ENCODE measurements around the gene HPCAL4. TPM values are rescaled to one million over a fixed set of nuclear protein-coding genes. Genes with fewer than 3 reads are reported as not detected.

HPCAL4 gene
- total RNA-seq, 2 donors from 2014 or later: 0.18 to 4.3 TPM

- Mint-ChIP-seq H3K9me3 (no peaks in the 10 kb centered on the region), H3K36me3 (no peaks in the 10 kb centered on the region), H3K27ac (no peak overlapping the region)
- ATAC-seq (no peak), DNase-seq (ENCODE audit: low spot score in 2 of 2) (no peak)
Measured at GRCh38 chr1:39713557-39713956, 22.3 kb upstream of the HPCAL4 start.

GRCh38 chr1:39711966-39712340 is 20.7 kb upstream of the HPCAL4 start:
- Mint-ChIP-seq H3K36me3 (no peaks in the 10 kb centered on the region), H3K9me3 (no peaks in the 10 kb centered on the region), H3K27ac (no peak overlapping the region)
- no peak for DNase-seq (ENCODE audit: low spot score in 2 of 2)
- ATAC-seq: no peak

GRCh38 chr1:39711104-39711965 is 20.1 kb upstream of the HPCAL4 start:
- no peak overlapping the region for H3K27ac Mint-ChIP-seq
- H3K36me3 Mint-ChIP-seq: no peaks in the 10 kb centered on the region
- ATAC-seq (no peak), DNase-seq (ENCODE audit: low spot score in 2 of 2) (no peak)
- no peaks in the 10 kb centered on the region for H3K9me3 Mint-ChIP-seq

GRCh38 chr1:39707506-39707905 is 16.3 kb upstream of the HPCAL4 start:
- Mint-ChIP-seq H3K36me3 (no peaks in the 10 kb centered on the region), H3K27ac (no peak overlapping the region), H3K9me3 (no peaks in the 10 kb centered on the region)
- ATAC-seq (no peak), DNase-seq (ENCODE audit: low spot score in 2 of 2) (no peak)

GRCh38 chr1:39704757-39705156 is 13.5 kb upstream of the HPCAL4 start:
- no peaks in the 10 kb centered on the region for H3K36me3 Mint-ChIP-seq
- no peaks in the 10 kb centered on the region for H3K9me3 Mint-ChIP-seq
- H3K27ac Mint-ChIP-seq: no peak overlapping the region
- ATAC-seq (no peak), DNase-seq (ENCODE audit: low spot score in 2 of 2) (no peak)

- H3K36me3 Mint-ChIP-seq: no peaks in the 10 kb centered on the region
- no peaks in the 10 kb centered on the region for H3K9me3 Mint-ChIP-seq
- ATAC-seq (no peak), DNase-seq (ENCODE audit: low spot score in 2 of 2) (no peak)
- no peak overlapping the region for H3K27ac Mint-ChIP-seq
Measured at GRCh38 chr1:39701049-39701439, 9.8 kb upstream of the HPCAL4 start.

GRCh38 chr1:39700348-39700747 is 9.1 kb upstream of the HPCAL4 start:
- H3K9me3 Mint-ChIP-seq: no peaks in the 10 kb centered on the region
- H3K36me3 Mint-ChIP-seq: no peaks in the 10 kb centered on the region
- no peak for ATAC-seq
- no peak overlapping the region for H3K27ac Mint-ChIP-seq
- no peak for DNase-seq (ENCODE audit: low spot score in 2 of 2)

GRCh38 chr1:39699419-39699818 is 8.2 kb upstream of the HPCAL4 start:
- no peak for ATAC-seq
- Mint-ChIP-seq H3K9me3 (no peaks in the 10 kb centered on the region), H3K27ac (no peak overlapping the region), H3K36me3 (no peaks in the 10 kb centered on the region)
- DNase-seq (ENCODE audit: low spot score in 2 of 2): no peak

- Mint-ChIP-seq H3K36me3 (no peaks in the 10 kb centered on the region), H3K27ac (no peak overlapping the region), H3K9me3 (no peaks in the 10 kb centered on the region)
- ATAC-seq: no peak
- no peak for DNase-seq (ENCODE audit: low spot score in 2 of 2)
Measured at GRCh38 chr1:39698568-39698967, 7.3 kb upstream of the HPCAL4 start.

- Mint-ChIP-seq H3K27ac (no peak overlapping the region), H3K36me3 (no peaks in the 10 kb centered on the region)
Measured at GRCh38 chr1:39696448-39696847, 5.2 kb upstream of the HPCAL4 start.

GRCh38 chr1:39695016-39695415 is 3.8 kb upstream of the HPCAL4 start:
- Mint-ChIP-seq H3K9me3 (no peaks in the 10 kb centered on the region), H3K36me3 (no peaks in the 10 kb centered on the region), H3K27ac (no peak overlapping the region)
- DNase-seq (ENCODE audit: low spot score in 2 of 2) (peak in 1 of 2 donors; percentile 18), ATAC-seq (no peak)

More at GRCh38 chr1:39696448-39696847, 5.2 kb upstream of the HPCAL4 start:
- ATAC-seq (no peak), DNase-seq (ENCODE audit: low spot score in 2 of 2) (no peak)
- no peaks in the 10 kb centered on the region for H3K9me3 Mint-ChIP-seq

GRCh38 chr1:39694026-39694425 is 2.8 kb upstream of the HPCAL4 start:
- ATAC-seq (peak; percentile 45 to 50), DNase-seq (ENCODE audit: low spot score in 2 of 2) (peak in 1 of 2 donors; percentile 34)
- Mint-ChIP-seq H3K9me3 (no peaks in the 10 kb centered on the region), H3K27ac (no peak overlapping the region), H3K36me3 (no peaks in the 10 kb centered on the region)

- ATAC-seq (peak in 1 of 2 donors; percentile 27), DNase-seq (ENCODE audit: low spot score in 2 of 2) (no peak)
- no peak overlapping the region for H3K27ac Mint-ChIP-seq
- no peaks in the 10 kb centered on the region for H3K36me3 Mint-ChIP-seq
- H3K9me3 Mint-ChIP-seq: no peaks in the 10 kb centered on the region
Measured at GRCh38 chr1:39692152-39693074, 1.2 kb upstream of the HPCAL4 start.

GRCh38 chr1:39690794-39691382 is 345 bp downstream of the HPCAL4 start:
- H3K27ac Mint-ChIP-seq: peak overlapping the region in 1 of 2 donors; percentile 43
- ATAC-seq (peak in 1 of 2 donors; percentile 1), DNase-seq (ENCODE audit: low spot score in 2 of 2) (no peak)
- no peaks in the 10 kb centered on the region for H3K36me3 Mint-ChIP-seq
- no peaks in the 10 kb centered on the region for H3K9me3 Mint-ChIP-seq

GRCh38 chr1:39690225-39690624 is 1.0 kb downstream of the HPCAL4 start:
- DNase-seq (ENCODE audit: low spot score in 2 of 2): no peak
- Mint-ChIP-seq H3K9me3 (no peaks in the 10 kb centered on the region), H3K27ac (peak overlapping the region in 1 of 2 donors; percentile 60), H3K36me3 (no peaks in the 10 kb centered on the region)
- ATAC-seq: no peak

- Mint-ChIP-seq H3K36me3 (peaks cover 4% of the 10 kb centered on the region in 2 donors), H3K9me3 (no peaks in the 10 kb centered on the region), H3K27ac (no peak overlapping the region)
- ATAC-seq (no peak), DNase-seq (ENCODE audit: low spot score in 2 of 2) (no peak)
Measured at GRCh38 chr1:39689635-39690034, 1.6 kb downstream of the HPCAL4 start.

- Mint-ChIP-seq H3K27ac (no peak overlapping the region), H3K9me3 (no peaks in the 10 kb centered on the region), H3K36me3 (peaks cover 6% of the 10 kb centered on the region in 2 donors)
- no peak for DNase-seq (ENCODE audit: low spot score in 2 of 2)
- ATAC-seq: no peak
Measured at GRCh38 chr1:39689214-39689613, 2.0 kb downstream of the HPCAL4 start.
